K562 (cell line): ENCODE results near the gene SEC14L5. TPM values are rescaled to one million over a fixed set of nuclear protein-coding genes. Genes with fewer than 3 reads are reported as not detected.

Source experiments
- ATAC-seq: fragments of 200-7000 bp; cut with Tn5 transposase; 3 replicates; pipeline ENCODE4 v1.9.1; 2020; ENCODE audit warnings: moderate library complexity
- BruUV-seq: library from RNA; stranded (reverse); fragments of 400-500 nt; replicated peaks from 2 replicates; lab custom pipeline; 2021; lab: Mats Ljungman, UMichigan
- CTCF ChIA-PET: fragments of 300-600 bp; formaldehyde crosslinking; extraction: SDS; loops from one replicate; lab custom pipeline; 2021; ENCODE audit warnings: low intra/inter-chr PET ratio; lab: Yijun Ruan, JAX
- POLR2A ChIA-PET: fragments of 300-600, 350-650 bp; sonication (Branson Sonifier 250); formaldehyde crosslinking; extraction: SDS; loops from one replicate; lab custom pipeline; 2021; ENCODE audit warnings: antibody characterized with exemption, inconsistent platforms; lab: Yijun Ruan, JAX
- DNase-seq, 4 experiments: peaks; one replicate each; pipeline versions ENCODE4 v3.0.0 to v3.0.0-alpha.2; 2011 to 2018; ENCODE audit warnings: low spot score in 3 of 4, mixed read lengths in 3 of 4; ENCODE audit errors: extremely low read depth in 1 of 4
- FAIRE-seq: peaks from 2 replicates; lab custom pipeline; 2011; peaks lifted over from hg19 to GRCh38; lab: Jason Lieb, UNC
- H2AFZ ChIP-seq: 2 replicates; pipeline ENCODE4 v1.6.0; 2011; ENCODE audit warnings: low read depth, low read length, control low read depth, inconsistent platforms
- H3K27ac ChIP-seq: fragments of 200-600 bp; 3 replicates; pipeline ENCODE4 v1.8.0; 2011; ENCODE audit warnings: low read depth, mild to moderate bottlenecking, control low read depth, inconsistent platforms, low read length, moderate library complexity, mixed read lengths; ENCODE audit errors: extremely low read depth
- H3K27me3 ChIP-seq, 2 experiments: fragments of 300-600 bp in 1 of 2; 2 replicates in 1 of 2; 3 replicates in 1 of 2; pipeline versions ENCODE4 v1.6.0 to v1.8.0; 2011; ENCODE audit warnings: inconsistent platforms in 2 of 2, low read length in 2 of 2, mild to moderate bottlenecking in 1 of 2, mixed read lengths in 1 of 2, moderate library complexity in 1 of 2; ENCODE audit not compliant: control insufficient read depth in 2 of 2, insufficient read depth in 2 of 2
- H3K36me3 ChIP-seq: fragments of 300-600 bp; 3 replicates; pipeline ENCODE4 v1.8.0; 2011; ENCODE audit warnings: mild to moderate bottlenecking, low read length, inconsistent platforms; ENCODE audit not compliant: control insufficient read depth, insufficient read depth
- H3K4me1 ChIP-seq, 2 experiments: fragments of 200-600 bp in 1 of 2; replicated peaks in 1 of 2; 2 replicates in 1 of 2; 3 replicates in 1 of 2; pipeline versions ENCODE4 v1.5.1 to v1.8.0; 2011; ENCODE audit warnings: inconsistent platforms in 2 of 2, low read length in 2 of 2, mild to moderate bottlenecking in 1 of 2, mixed read lengths in 1 of 2, moderate library complexity in 1 of 2; ENCODE audit not compliant: control insufficient read depth in 2 of 2, insufficient read depth in 2 of 2
- H3K4me2 ChIP-seq: 2 replicates; pipeline ENCODE4 v1.6.1; 2011; ENCODE audit warnings: low read length, control low read depth, inconsistent platforms, mixed read lengths; ENCODE audit not compliant: insufficient read depth
- H3K4me3 ChIP-seq: fragments of 200-600 bp; sonication (generic), shearing (Covaris generic); 2 replicates; pipeline ENCODE4 v1.5.1; 2016; ENCODE audit warnings: control low read depth, inconsistent platforms
- H3K79me2 ChIP-seq: fragments of 200-600 bp; 3 replicates; pipeline ENCODE4 v1.8.0; 2011; ENCODE audit warnings: low read length, inconsistent platforms; ENCODE audit not compliant: control insufficient read depth, insufficient read depth
- H3K9ac ChIP-seq, 2 experiments: 2 replicates each; pipeline versions ENCODE4 v1.6.0 to v1.6.1; 2011; ENCODE audit warnings: low read depth in 2 of 2, low read length in 2 of 2, control low read depth in 1 of 2, inconsistent platforms in 1 of 2, mild to moderate bottlenecking in 1 of 2, mixed read lengths in 1 of 2; ENCODE audit not compliant: insufficient read depth in 1 of 2
- H3K9me1 ChIP-seq: one replicate; pipeline ENCODE4 v1.6.0; 2011; ENCODE audit warnings: inconsistent platforms, mild to moderate bottlenecking, low read length, moderate library complexity; ENCODE audit not compliant: control insufficient read depth, insufficient read depth
- H3K9me3 ChIP-seq: replicated peaks from 2 replicates; pipeline ENCODE4 v1.5.1; 2011; ENCODE audit warnings: low read depth, low read length, inconsistent platforms; ENCODE audit not compliant: control insufficient read depth, insufficient read depth
- H4K20me1 ChIP-seq: replicated peaks from 2 replicates; pipeline ENCODE4 v1.6.1; 2011; ENCODE audit warnings: low read length, inconsistent platforms, mixed read lengths; ENCODE audit not compliant: control insufficient read depth, insufficient read depth
- ARHGAP35 ChIP-seq: fragments of 450-650 bp; IDR thresholded peaks from 2 replicates; pipeline ENCODE4 v1.6.1; 2018; ENCODE audit not compliant: partially characterized antibody
- BACH1 ChIP-seq: fragments of 200-800 bp; sonication (Bioruptor generic); IDR thresholded peaks from 2 replicates; pipeline ENCODE4 v1.6.1; 2016; ENCODE audit warnings: missing genetic modification characterization, missing compliant biosample characterization
- BCOR ChIP-seq: fragments of 450-650 bp; IDR thresholded peaks from 2 replicates; pipeline ENCODE4 v1.6.1; 2016
- BDP1 ChIP-seq: IDR thresholded peaks from 3 replicates; pipeline ENCODE4 v1.6.1; 2011; ENCODE audit not compliant: insufficient read length, insufficient read depth
- CBFB ChIP-seq: sonication (generic); formaldehyde crosslinking; IDR thresholded peaks from 2 replicates; pipeline ENCODE4 v1.4.0; 2020; ENCODE audit warnings: mild to moderate bottlenecking, missing genetic modification reagents
- DPF2 ChIP-seq: fragments of 450-650 bp; IDR thresholded peaks from 2 replicates; pipeline ENCODE4 v1.6.1; 2016
- JUND ChIP-seq, 2 experiments: IDR thresholded peaks; 2 replicates in 1 of 2; 3 replicates in 1 of 2; pipeline ENCODE4 v1.6.1; 2011; ENCODE audit warnings: borderline replicate concordance in 2 of 2, low read depth in 2 of 2, low read length in 2 of 2, improper control_type of control experiment in 1 of 2, missing biosample characterization in 1 of 2, missing genetic modification characterization in 1 of 2, missing genetic modification reagents in 1 of 2
- PHTF2 ChIP-seq: fragments of 250-450 bp; sonication (Bioruptor Pico); IDR thresholded peaks from 2 replicates; pipeline ENCODE4 v1.5.0; 2021; ENCODE audit warnings: mild to moderate bottlenecking
- PPARD ChIP-seq: fragments of 250-450 bp; sonication (Bioruptor Pico); IDR thresholded peaks from 2 replicates; pipeline ENCODE4 v1.8.0; 2022; ENCODE audit warnings: inconsistent platforms, mild to moderate bottlenecking, moderate library complexity
- RBM22 ChIP-seq: fragments of 200-400 bp; formaldehyde crosslinking; IDR thresholded peaks from 2 replicates; pipeline ENCODE4 v1.6.1; 2018; ENCODE audit warnings: low read length, low read depth; ENCODE audit not compliant: poor library complexity, severe bottlenecking
- SMAD1 ChIP-seq: fragments of 150-350 bp; IDR thresholded peaks from 2 replicates; pipeline ENCODE4 v1.6.1; 2014; ENCODE audit warnings: low read length, low read depth; ENCODE audit not compliant: partially characterized antibody
- TBP ChIP-seq: optimal IDR thresholded peaks from 2 replicates; pipeline ENCODE3; 2011; ENCODE audit warnings: low read depth, low read length, improper control_type of control experiment
- TEAD4 ChIP-seq, 2 experiments: sonication (generic) in 1 of 2; formaldehyde crosslinking in 1 of 2; IDR thresholded peaks; 2 replicates each; pipeline versions ENCODE4 v1.6.1 to v1.8.0; 2012 to 2022; ENCODE audit warnings: borderline replicate concordance in 1 of 2, inconsistent platforms in 1 of 2, low read length in 1 of 2, mild to moderate bottlenecking in 1 of 2, missing genetic modification reagents in 1 of 2
- ZNF133 ChIP-seq: fragments of 250-450 bp; sonication (Bioruptor Pico); IDR thresholded peaks from 2 replicates; pipeline ENCODE4 v1.4.0; 2020; ENCODE audit warnings: mild to moderate bottlenecking
- ZNF143 ChIP-seq: sonication (generic); formaldehyde crosslinking; IDR thresholded peaks from 2 replicates; pipeline ENCODE4 v1.9.0; 2022; ENCODE audit warnings: mild to moderate bottlenecking, missing genetic modification reagents
- WGBS: fragments of 100-300 bp; shearing (Covaris generic); methylation state at CpG from one replicate; pipeline ENCODE4 v1.1.6; 2016; ENCODE audit warnings: low coverage, mixed read lengths; ENCODE audit not compliant: insufficient coverage; ENCODE audit errors: missing lambda C conversion rate; 5-methylcytosine and 5-hydroxymethylcytosine counted together
- in situ Hi-C: fragments of 300-500 bp; cut with MboI; formaldehyde crosslinking; loops from 4 replicates; pipeline ENCODE4 v1.15.0; 2018; ENCODE audit warnings: inconsistent platforms, mixed read lengths
- intact Hi-C: fragments of 100-400 bp; cut with micrococcal nuclease; formaldehyde crosslinking; loops from 2 replicates; pipeline ENCODE4 v1.14.2; 2022
- polyA plus RNA-seq, 8 experiments: library from polyadenylated mRNA; depleted of rRNA in 4 of 8; stranded (reverse) in 5 of 8; unstranded in 3 of 8; fragments of >200 nt; fragmentation: Nextera tagmentation in 2 of 8; fragmentation: Illumina TruSeq in 1 of 8; extraction: Ambion mirVana in 2 of 8; extraction: Trizol in 1 of 8; gene quantifications; 2 replicates each; pipeline versions ENCODE4 v1.2.1 to v1.2.3, GENCODE V29; 2011 to 2014; ENCODE audit warnings: inconsistent platforms in 1 of 8, missing spikeins in 1 of 8
- total RNA-seq, 7 experiments: library from RNA; depleted of rRNA in 6 of 7; stranded (reverse); fragments of >200 nt in 6 of 7; fragmentation: Illumina TruSeq in 2 of 7; extraction: Trizol in 2 of 7; gene quantifications; 2 replicates each; pipeline versions ENCODE4 v1.2.1 to v1.2.3, GENCODE V29; 2011 to 2021; ENCODE audit warnings: low replicate concordance in 1 of 7
- TF ChIP-seq, protein P1 (sequence below): sonication (generic); IDR thresholded peaks from 2 replicates; pipeline ENCODE4 v1.6.1; 2016
- TF ChIP-seq, protein P2 (sequence below): fragments of 250-450 bp; sonication (Bioruptor Pico); IDR thresholded peaks from 2 replicates; pipeline ENCODE4 v1.5.0; 2020; ENCODE audit warnings: mild to moderate bottlenecking

Gene SEC14L5
- total and polyA plus RNA-seq, 9 of the 15 experiments (the other 6 are each of a cell fraction or from before 2014, with no cell fraction given), result 0.11 TPM; not detected in 8

DNA sequence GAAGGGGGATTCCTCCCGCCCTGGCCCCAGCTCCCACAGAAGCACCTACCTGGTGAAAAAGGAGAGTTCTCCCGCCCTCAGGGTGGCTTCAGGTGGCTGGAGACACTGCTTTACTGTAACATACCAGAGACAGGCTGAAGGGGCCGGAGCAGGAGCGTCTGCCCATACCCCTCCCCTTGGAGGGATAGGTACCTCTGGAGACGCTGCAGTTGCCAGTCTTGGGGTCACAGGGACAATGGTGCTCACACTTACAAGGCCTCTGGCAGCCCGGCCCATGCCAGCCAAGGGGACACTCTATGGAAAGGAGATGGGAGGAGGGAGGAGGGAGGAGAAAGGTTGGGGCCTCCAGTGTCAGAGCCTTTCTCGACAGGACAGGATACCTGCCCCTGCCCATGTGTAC lies 69.0 kb downstream of the SEC14L5 start:
- Histone ChIP-seq H3K4me2 (no peak overlapping the region), H3K79me2 (no peaks in the 10 kb centered on the region), H3K9ac (no peak overlapping the region), H2AFZ (no peak overlapping the region), H3K36me3 (no peaks in the 10 kb centered on the region), H3K9me1 (no peaks in the 10 kb centered on the region), H3K9me3 (no peaks in the 10 kb centered on the region), H4K20me1 (no peaks in the 10 kb centered on the region), H3K4me1 (peaks cover 0 to 4% of the 10 kb centered on the region in 2 experiments; a peak in 1 of 5 replicates), H3K27me3 (peaks cover 2 to 16% of the 10 kb centered on the region in 2 experiments; a peak in 3 of 5 replicates), H3K27ac (no peak overlapping the region), H3K4me3 (no peak overlapping the region)
- WGBS, result 48% methylated on average over 7 of the region's 7 CpGs
- in situ Hi-C loops, result no loop called here
- POLR2A ChIA-PET, result interaction anchor here (0.6 kb wide), 2 partner anchors 148 to 325 kb away, joined by 3 to 4 read pairs; no protein-coding TSS in a partner anchor
- FAIRE-seq (no peak), ATAC-seq (no peak), DNase-seq (no peak)
- no peak for TF ChIP-seq TEAD4 (IDR thresholded peaks at IDR 0.05; ENCODE audit: low read length)
- TF ChIP-seq TEAD4 (CRISPR knock-in tag; IDR thresholded peaks at IDR 0.05; ENCODE audit: borderline replicate concordance), result no peak
- TF ChIP-seq BDP1, result no peak
- TF ChIP-seq SMAD1, result no peak
- no peak for TF ChIP-seq JUND (IDR thresholded peaks at IDR 0.05; ENCODE audit: borderline replicate concordance, low read depth, low read length)
- TF ChIP-seq JUND (tag; IDR thresholded peaks at IDR 0.05; ENCODE audit: borderline replicate concordance, low read depth, low read length), result no peak
- no peak for TF ChIP-seq ZNF143 (CRISPR knock-in tag)
- TF ChIP-seq, protein P1, sequence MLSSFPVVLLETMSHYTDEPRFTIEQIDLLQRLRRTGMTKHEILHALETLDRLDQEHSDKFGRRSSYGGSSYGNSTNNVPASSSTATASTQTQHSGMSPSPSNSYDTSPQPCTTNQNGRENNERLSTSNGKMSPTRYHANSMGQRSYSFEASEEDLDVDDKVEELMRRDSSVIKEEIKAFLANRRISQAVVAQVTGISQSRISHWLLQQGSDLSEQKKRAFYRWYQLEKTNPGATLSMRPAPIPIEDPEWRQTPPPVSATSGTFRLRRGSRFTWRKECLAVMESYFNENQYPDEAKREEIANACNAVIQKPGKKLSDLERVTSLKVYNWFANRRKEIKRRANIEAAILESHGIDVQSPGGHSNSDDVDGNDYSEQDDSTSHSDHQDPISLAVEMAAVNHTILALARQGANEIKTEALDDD, result no peak
- no peak for TF ChIP-seq BCOR
- TF ChIP-seq CBFB (CRISPR knock-in tag), result no peak
- no peak for TF ChIP-seq DPF2
- TF ChIP-seq BACH1 (tag), result no peak
- no peak for TF ChIP-seq PPARD
- TF ChIP-seq RBM22, result no peak
- TF ChIP-seq PHTF2 (CRISPR knock-in tag), result no peak
- TF ChIP-seq ZNF133 (CRISPR knock-in tag), result no peak
- TF ChIP-seq TBP, result no peak
- TF ChIP-seq ARHGAP35, result no peak
- TF ChIP-seq, protein P2, sequence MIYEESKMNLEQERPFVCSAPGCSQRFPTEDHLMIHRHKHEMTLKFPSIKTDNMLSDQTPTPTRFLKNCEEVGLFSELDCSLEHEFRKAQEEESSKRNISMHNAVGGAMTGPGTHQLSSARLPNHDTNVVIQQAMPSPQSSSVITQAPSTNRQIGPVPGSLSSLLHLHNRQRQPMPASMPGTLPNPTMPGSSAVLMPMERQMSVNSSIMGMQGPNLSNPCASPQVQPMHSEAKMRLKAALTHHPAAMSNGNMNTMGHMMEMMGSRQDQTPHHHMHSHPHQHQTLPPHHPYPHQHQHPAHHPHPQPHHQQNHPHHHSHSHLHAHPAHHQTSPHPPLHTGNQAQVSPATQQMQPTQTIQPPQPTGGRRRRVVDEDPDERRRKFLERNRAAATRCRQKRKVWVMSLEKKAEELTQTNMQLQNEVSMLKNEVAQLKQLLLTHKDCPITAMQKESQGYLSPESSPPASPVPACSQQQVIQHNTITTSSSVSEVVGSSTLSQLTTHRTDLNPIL (CRISPR knock-in tag), result no peak
- intact Hi-C loops, result no loop called here
- BruUV-seq, result no TSS peak
- CTCF ChIA-PET, result no interaction called here
